Osteoblast (primary cell): ENCODE measurements around the gene FARP1. TPM values are rescaled to one million over a fixed set of nuclear protein-coding genes. Genes with fewer than 3 reads are reported as not detected.

Experiments used
- DNase-seq: peaks from one replicate; pipeline ENCODE4 v3.0.0; 2011; ENCODE audit warnings: low spot score, mixed read lengths; ENCODE audit not compliant: insufficient read length; ENCODE audit errors: missing footprints
- H2AFZ ChIP-seq: 2 replicates; pipeline ENCODE4 v1.6.0; 2011; ENCODE audit warnings: mild to moderate bottlenecking, low read length
- H3K27ac ChIP-seq: 2 replicates; pipeline ENCODE4 v1.5.1; 2011; ENCODE audit warnings: mild to moderate bottlenecking, low read depth, low read length, moderate library complexity
- H3K27me3 ChIP-seq: 2 replicates; pipeline ENCODE4 v1.6.0; 2012; ENCODE audit warnings: mild to moderate bottlenecking, control low read depth, inconsistent platforms, low read length, moderate library complexity; ENCODE audit not compliant: insufficient read depth
- H3K36me3 ChIP-seq: 2 replicates; pipeline ENCODE4 v1.5.1; 2011; ENCODE audit warnings: mild to moderate bottlenecking, low read length, control low read depth, moderate library complexity; ENCODE audit not compliant: insufficient read depth
- H3K4me1 ChIP-seq: 2 replicates; pipeline ENCODE4 v1.5.1; 2011; ENCODE audit warnings: mild to moderate bottlenecking, low read length, control low read depth, moderate library complexity; ENCODE audit not compliant: insufficient read depth
- H3K4me2 ChIP-seq: 2 replicates; pipeline ENCODE4 v1.6.0; 2011; ENCODE audit warnings: mild to moderate bottlenecking, low read length; ENCODE audit not compliant: insufficient read depth
- H3K4me3 ChIP-seq: fragments of 200-600 bp; sonication (generic); 3 replicates; pipeline ENCODE4 v1.5.1; 2012; ENCODE audit warnings: mild to moderate bottlenecking, low read length, inconsistent platforms; ENCODE audit not compliant: insufficient read depth
- H3K79me2 ChIP-seq: 2 replicates; pipeline ENCODE4 v1.6.0; 2012; ENCODE audit warnings: mild to moderate bottlenecking, low read length, control low read depth, inconsistent platforms; ENCODE audit not compliant: insufficient read depth
- H3K9me3 ChIP-seq: 2 replicates; pipeline ENCODE4 v1.5.1; 2011; ENCODE audit warnings: low read depth, low read length, control low read depth
- H4K20me1 ChIP-seq: 2 replicates; pipeline ENCODE4 v1.6.0; 2012; ENCODE audit warnings: mild to moderate bottlenecking, low read length, control low read depth; ENCODE audit not compliant: insufficient read depth
- total RNA-seq: library from RNA; depleted of rRNA; stranded (reverse); fragments of >200 nt; gene quantifications from 2 replicates; pipeline ENCODE4 v1.2.3, GENCODE V29; 2012
- TF ChIP-seq, protein P1 (sequence below): IDR thresholded peaks from 2 replicates; pipeline ENCODE4 v1.5.1; 2011; ENCODE audit warnings: mild to moderate bottlenecking, low read depth, low read length, moderate library complexity; ENCODE audit errors: extremely low read depth

FARP1 gene
- total RNA-seq, 1 donor, result 36.2 TPM

- Histone ChIP-seq H3K4me3 (no peak overlapping the region), H3K27me3 (no peaks in the 10 kb centered on the region), H3K9me3 (no peaks in the 10 kb centered on the region), H3K36me3 (peaks cover 9% of the 10 kb centered on the region), H4K20me1 (peaks cover 8% of the 10 kb centered on the region), H3K4me2 (no peak overlapping the region), H2AFZ (no peak overlapping the region), H3K27ac (no peak overlapping the region), H3K4me1 (peaks cover 12% of the 10 kb centered on the region), H3K79me2 (peaks cover 7% of the 10 kb centered on the region)
- DNase-seq, result no peak
- TF ChIP-seq, protein P1, sequence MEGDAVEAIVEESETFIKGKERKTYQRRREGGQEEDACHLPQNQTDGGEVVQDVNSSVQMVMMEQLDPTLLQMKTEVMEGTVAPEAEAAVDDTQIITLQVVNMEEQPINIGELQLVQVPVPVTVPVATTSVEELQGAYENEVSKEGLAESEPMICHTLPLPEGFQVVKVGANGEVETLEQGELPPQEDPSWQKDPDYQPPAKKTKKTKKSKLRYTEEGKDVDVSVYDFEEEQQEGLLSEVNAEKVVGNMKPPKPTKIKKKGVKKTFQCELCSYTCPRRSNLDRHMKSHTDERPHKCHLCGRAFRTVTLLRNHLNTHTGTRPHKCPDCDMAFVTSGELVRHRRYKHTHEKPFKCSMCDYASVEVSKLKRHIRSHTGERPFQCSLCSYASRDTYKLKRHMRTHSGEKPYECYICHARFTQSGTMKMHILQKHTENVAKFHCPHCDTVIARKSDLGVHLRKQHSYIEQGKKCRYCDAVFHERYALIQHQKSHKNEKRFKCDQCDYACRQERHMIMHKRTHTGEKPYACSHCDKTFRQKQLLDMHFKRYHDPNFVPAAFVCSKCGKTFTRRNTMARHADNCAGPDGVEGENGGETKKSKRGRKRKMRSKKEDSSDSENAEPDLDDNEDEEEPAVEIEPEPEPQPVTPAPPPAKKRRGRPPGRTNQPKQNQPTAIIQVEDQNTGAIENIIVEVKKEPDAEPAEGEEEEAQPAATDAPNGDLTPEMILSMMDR, result no peak
These were observed 231.9 kb downstream of the FARP1 start for GRCh38 chr13:98374750-98375149.

- peaks cover 2% of the 10 kb centered on the region for H3K36me3 ChIP-seq
- H3K9me3 ChIP-seq, result no peaks in the 10 kb centered on the region
- no peak overlapping the region for H3K4me2 ChIP-seq
- H3K27ac ChIP-seq, result no peak overlapping the region
- no peak overlapping the region for H2AFZ ChIP-seq
- H3K27me3 ChIP-seq, result no peaks in the 10 kb centered on the region
- peaks cover 1% of the 10 kb centered on the region for H4K20me1 ChIP-seq
- TF ChIP-seq, protein P1, result no peak
- no peak overlapping the region for H3K4me3 ChIP-seq
- DNase-seq, result no peak
- peaks cover 5% of the 10 kb centered on the region for H3K79me2 ChIP-seq
- no peaks in the 10 kb centered on the region for H3K4me1 ChIP-seq
These were observed 234.9 kb downstream of the FARP1 start for GRCh38 chr13:98377635-98378378.

- Histone ChIP-seq H3K27me3 (no peaks in the 10 kb centered on the region), H3K36me3 (peaks cover 34% of the 10 kb centered on the region), H3K4me1 (peaks cover 22% of the 10 kb centered on the region), H4K20me1 (no peaks in the 10 kb centered on the region), H3K79me2 (no peaks in the 10 kb centered on the region), H2AFZ (no peak overlapping the region), H3K4me2 (peak overlapping the region; percentile 46), H3K27ac (peak overlapping the region; percentile 45), H3K9me3 (no peaks in the 10 kb centered on the region), H3K4me3 (no peak overlapping the region)
- DNase-seq, result peak; percentile 83
- TF ChIP-seq, protein P1, result no peak
These were observed 241.8 kb downstream of the FARP1 start for GRCh38 chr13:98384739-98385138.

GRCh38 chr13:98385606-98386005 lies 242.7 kb downstream of the FARP1 start:
- H3K36me3 ChIP-seq, result peaks cover 43% of the 10 kb centered on the region
- H3K4me3 ChIP-seq, result no peak overlapping the region
- H2AFZ ChIP-seq, result no peak overlapping the region
- H3K4me2 ChIP-seq, result no peak overlapping the region
- H3K4me1 ChIP-seq, result peaks cover 22% of the 10 kb centered on the region
- TF ChIP-seq, protein P1, result no peak
- no peaks in the 10 kb centered on the region for H4K20me1 ChIP-seq
- H3K9me3 ChIP-seq, result no peaks in the 10 kb centered on the region
- DNase-seq, result no peak
- no peaks in the 10 kb centered on the region for H3K79me2 ChIP-seq
- peak overlapping the region; percentile 45 for H3K27ac ChIP-seq
- H3K27me3 ChIP-seq, result no peaks in the 10 kb centered on the region
